Mesendoderm (in vitro differentiated cells): ENCODE results near the gene ABCA7.

Experiments
- DNase-seq: peaks from one replicate; pipeline ENCODE4 v3.0.0; 2013
- H2AK5ac ChIP-seq: 2 replicates; pipeline ENCODE4 v1.6.1; 2013; ENCODE audit warnings: low read length, inconsistent platforms
- H2BK120ac ChIP-seq: 2 replicates; pipeline ENCODE4 v1.6.1; 2013; ENCODE audit warnings: low read depth, mild to moderate bottlenecking, low read length, moderate library complexity, mixed read lengths
- H2BK15ac ChIP-seq: replicated peaks from 2 replicates; pipeline ENCODE4 v1.6.1; 2013; ENCODE audit warnings: low read depth, mild to moderate bottlenecking, moderate library complexity
- H2BK5ac ChIP-seq: 2 replicates; pipeline ENCODE4 v1.6.1; 2013; ENCODE audit warnings: low read length, inconsistent platforms
- H3K18ac ChIP-seq: 2 replicates; pipeline ENCODE4 v1.6.1; 2013; ENCODE audit warnings: mild to moderate bottlenecking, low read length, mixed read lengths
- H3K23ac ChIP-seq: one replicate; pipeline ENCODE4 v1.6.1; 2013; ENCODE audit warnings: low read length
- H3K27ac ChIP-seq: 2 replicates; pipeline ENCODE4 v1.5.1; 2013; ENCODE audit warnings: low read depth, mild to moderate bottlenecking, inconsistent platforms, low read length, moderate library complexity
- H3K27me3 ChIP-seq: 2 replicates; pipeline ENCODE4 v1.6.1; 2013; ENCODE audit warnings: low read length, control low read depth, mild to moderate bottlenecking, inconsistent platforms; ENCODE audit not compliant: insufficient read depth, poor library complexity
- H3K36me3 ChIP-seq: 2 replicates; pipeline ENCODE4 v1.6.1; 2013; ENCODE audit warnings: low read length, inconsistent platforms; ENCODE audit not compliant: control insufficient read depth, insufficient read depth
- H3K4ac ChIP-seq: one replicate; pipeline ENCODE4 v1.6.1; 2013; ENCODE audit warnings: low read depth, mild to moderate bottlenecking, low read length, moderate library complexity
- H3K4me1 ChIP-seq: 2 replicates; pipeline ENCODE4 v1.6.1; 2013; ENCODE audit warnings: low read depth, low read length, inconsistent platforms; ENCODE audit not compliant: control insufficient read depth
- H3K4me2 ChIP-seq: 2 replicates; pipeline ENCODE4 v1.6.1; 2013; ENCODE audit warnings: low read length
- H3K4me3 ChIP-seq: 2 replicates; pipeline ENCODE4 v1.5.1; 2013; ENCODE audit warnings: mild to moderate bottlenecking, low read length
- H3K56ac ChIP-seq: one replicate; pipeline ENCODE4 v1.6.1; 2013; ENCODE audit warnings: low read length
- H3K79me1 ChIP-seq: 2 replicates; pipeline ENCODE4 v1.6.1; 2013; ENCODE audit warnings: low read length, inconsistent platforms
- H3K79me2 ChIP-seq: 2 replicates; pipeline ENCODE4 v1.6.1; 2013; ENCODE audit warnings: mild to moderate bottlenecking, low read length; ENCODE audit not compliant: control insufficient read depth, insufficient read depth
- H3K9ac ChIP-seq: 2 replicates; pipeline ENCODE4 v1.6.1; 2013; ENCODE audit warnings: low read length, inconsistent platforms
- H4K5ac ChIP-seq: one replicate; pipeline ENCODE4 v1.6.1; 2013; ENCODE audit warnings: low read length
- H4K8ac ChIP-seq: one replicate; pipeline ENCODE4 v1.6.1; 2013; ENCODE audit warnings: low read depth, mild to moderate bottlenecking, control low read depth, low read length, moderate library complexity
- WGBS: extraction: QIAGEN DNeasy Blood & Tissue Kit; methylation state at CpG from one replicate; pipeline ENCODE4 v1.1.7; 2013; ENCODE audit warnings: low lambda C conversion rate, missing lambda C conversion rate; ENCODE audit not compliant: insufficient coverage; ENCODE audit errors: extremely low coverage; 5-methylcytosine and 5-hydroxymethylcytosine counted together

ABCA7 gene

DNA sequence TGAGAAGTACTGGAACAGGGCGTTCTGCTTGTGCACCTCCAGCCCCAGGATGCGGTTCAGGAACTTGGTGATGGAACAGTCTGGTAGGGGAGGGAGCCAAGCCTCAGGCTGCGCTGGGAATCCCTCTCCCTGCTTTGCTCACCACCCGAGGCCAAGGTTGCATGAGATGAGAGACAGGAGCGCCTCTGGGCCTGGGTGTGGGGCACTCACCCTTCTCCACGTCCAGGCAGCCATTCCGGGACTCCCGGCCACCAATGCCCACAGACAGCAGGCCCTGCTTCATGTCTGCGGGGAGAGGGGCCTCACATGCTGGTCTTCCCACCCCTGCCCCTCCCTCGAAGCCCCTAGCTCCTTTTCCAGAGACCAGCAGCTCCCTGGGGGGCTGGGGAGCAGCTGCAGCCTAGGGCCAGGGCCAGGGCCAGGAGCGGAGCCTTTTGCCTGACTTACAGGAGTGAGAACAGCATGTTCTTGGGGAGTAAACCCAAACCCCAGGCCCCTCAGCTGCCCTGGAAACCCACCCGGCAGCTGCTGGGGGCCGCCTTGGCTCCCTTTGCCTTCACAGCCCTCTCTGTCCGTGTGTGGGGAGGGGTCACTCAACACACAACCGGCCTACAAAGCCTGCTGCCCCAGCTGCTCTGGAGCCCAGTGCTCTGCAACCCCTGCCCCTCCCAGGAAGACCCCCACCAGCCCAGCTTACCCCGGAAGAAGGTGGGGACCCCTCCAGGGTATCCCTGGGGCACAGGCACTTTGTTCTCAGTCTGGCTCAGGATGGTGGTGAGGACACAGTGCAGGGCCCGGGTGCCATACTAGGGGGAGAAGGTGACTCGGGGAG, 71.1 kb downstream of the ABCA7 start:
- H2AK5ac ChIP-seq: no peak overlapping the region

DNA sequence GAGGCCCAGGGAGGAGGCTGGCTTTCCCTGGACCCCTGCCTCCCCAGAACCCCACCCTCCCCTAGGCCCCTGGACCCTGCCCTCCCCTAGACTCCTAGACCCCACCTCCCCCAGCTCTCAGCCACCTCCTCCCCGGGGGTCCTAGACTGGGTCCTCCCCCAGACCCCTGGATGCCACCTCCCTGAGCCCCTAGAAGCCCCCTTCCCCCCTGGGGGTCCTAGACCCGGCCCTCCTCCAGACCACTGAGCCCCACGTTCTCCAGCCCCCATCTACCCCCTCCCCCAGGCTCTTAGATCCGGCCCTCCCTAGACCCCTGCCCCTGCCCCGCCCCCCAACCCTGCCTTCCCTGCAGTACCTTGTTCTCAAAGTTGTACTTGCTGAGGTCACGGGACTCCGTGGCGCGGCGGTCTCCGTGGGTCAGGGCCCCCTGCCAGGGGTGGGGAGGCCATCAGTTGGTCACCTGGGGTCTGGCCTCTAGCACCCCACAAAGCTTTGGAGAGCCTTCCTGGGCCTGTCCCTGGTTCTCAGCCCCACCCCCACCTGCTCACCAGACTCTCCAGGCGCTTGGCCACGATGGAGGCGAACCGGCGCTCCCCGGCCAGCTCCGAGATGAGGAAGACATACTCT, 71.8 kb downstream of the ABCA7 start:
- DNase-seq: no peak

More for the DNA sequence above, 71.1 kb downstream of the ABCA7 start:
- Histone ChIP-seq H4K8ac (no peak overlapping the region), H2BK15ac (no peak overlapping the region), H3K79me1 (no peaks in the 10 kb centered on the region), H3K4me1 (no peaks in the 10 kb centered on the region), H3K9ac (no peak overlapping the region), H3K27ac (no peak overlapping the region), H3K4me2 (no peak overlapping the region), H2BK5ac (no peak overlapping the region), H4K5ac (no peak overlapping the region), H3K4ac (no peak overlapping the region), H3K18ac (no peak overlapping the region), H3K79me2 (no peaks in the 10 kb centered on the region), H3K56ac (no peak overlapping the region), H3K23ac (no peak overlapping the region), H3K27me3 (no peaks in the 10 kb centered on the region), H3K4me3 (no peak overlapping the region), H3K36me3 (peaks cover 4% of the 10 kb centered on the region), H2BK120ac (no peak overlapping the region)
- WGBS: no CpG with 5 or more reads among the region's 18 CpGs
- no peak for DNase-seq

DNA sequence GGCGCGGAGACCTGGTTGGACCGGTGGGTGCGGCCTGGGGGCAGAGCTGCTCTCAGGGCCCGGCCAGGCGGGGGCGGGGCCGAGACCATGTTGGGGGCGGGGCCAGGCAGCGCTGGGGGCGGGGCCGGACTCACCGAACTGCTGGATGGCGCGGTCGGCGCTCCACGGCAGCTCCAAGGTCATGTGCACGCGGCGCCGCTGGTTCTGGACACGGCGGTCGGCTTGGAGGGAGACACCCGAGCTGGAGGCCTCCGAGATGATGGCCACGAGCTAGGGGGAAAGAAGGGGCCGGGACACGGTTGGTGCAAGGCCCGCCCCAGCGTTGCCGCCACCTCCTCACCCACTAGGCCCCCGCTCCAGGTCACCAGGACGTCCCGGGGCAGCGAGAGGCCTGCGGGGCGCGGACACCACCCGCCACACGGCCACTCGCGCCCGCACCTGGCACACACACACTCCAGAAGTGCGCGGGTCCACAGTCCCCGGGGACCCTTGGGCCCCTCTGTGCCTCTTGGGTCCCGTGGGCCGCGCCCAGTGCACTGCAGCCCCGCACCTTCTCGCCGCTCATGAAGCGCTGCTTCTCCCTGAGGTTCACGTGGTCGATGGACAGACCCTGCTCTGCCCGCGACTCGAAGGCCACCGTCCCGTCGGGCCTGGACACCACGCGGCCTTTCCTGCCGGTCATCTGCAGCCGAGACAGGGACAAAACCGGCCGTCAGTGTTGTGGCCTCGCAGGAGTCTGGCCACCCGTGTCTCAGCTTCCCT, 72.5 kb downstream of the ABCA7 start:
- H3K36me3 ChIP-seq: peaks cover 2% of the 10 kb centered on the region
- peak overlapping the region; percentile 22 for H3K56ac ChIP-seq
- peak; percentile 54 for DNase-seq

More for the DNA sequence above, 71.8 kb downstream of the ABCA7 start:
- no peaks in the 10 kb centered on the region for H3K79me1 ChIP-seq
- H3K4ac ChIP-seq: no peak overlapping the region
- no peak overlapping the region for H3K9ac ChIP-seq
- H3K27ac ChIP-seq: no peak overlapping the region
- no CpG with 5 or more reads among the region's 18 CpGs for WGBS
- H3K4me2 ChIP-seq: no peak overlapping the region
- no peak overlapping the region for H3K56ac ChIP-seq
- no peak overlapping the region for H3K4me3 ChIP-seq
- H2BK5ac ChIP-seq: no peak overlapping the region
- no peak overlapping the region for H2BK120ac ChIP-seq
- H3K36me3 ChIP-seq: peaks cover 4% of the 10 kb centered on the region
- no peak overlapping the region for H4K5ac ChIP-seq
- no peak overlapping the region for H3K23ac ChIP-seq
- no peak overlapping the region for H2AK5ac ChIP-seq
- no peaks in the 10 kb centered on the region for H3K79me2 ChIP-seq
- H2BK15ac ChIP-seq: no peak overlapping the region
- no peak overlapping the region for H4K8ac ChIP-seq
- no peak overlapping the region for H3K18ac ChIP-seq
- no peaks in the 10 kb centered on the region for H3K4me1 ChIP-seq
- H3K27me3 ChIP-seq: no peaks in the 10 kb centered on the region

DNA sequence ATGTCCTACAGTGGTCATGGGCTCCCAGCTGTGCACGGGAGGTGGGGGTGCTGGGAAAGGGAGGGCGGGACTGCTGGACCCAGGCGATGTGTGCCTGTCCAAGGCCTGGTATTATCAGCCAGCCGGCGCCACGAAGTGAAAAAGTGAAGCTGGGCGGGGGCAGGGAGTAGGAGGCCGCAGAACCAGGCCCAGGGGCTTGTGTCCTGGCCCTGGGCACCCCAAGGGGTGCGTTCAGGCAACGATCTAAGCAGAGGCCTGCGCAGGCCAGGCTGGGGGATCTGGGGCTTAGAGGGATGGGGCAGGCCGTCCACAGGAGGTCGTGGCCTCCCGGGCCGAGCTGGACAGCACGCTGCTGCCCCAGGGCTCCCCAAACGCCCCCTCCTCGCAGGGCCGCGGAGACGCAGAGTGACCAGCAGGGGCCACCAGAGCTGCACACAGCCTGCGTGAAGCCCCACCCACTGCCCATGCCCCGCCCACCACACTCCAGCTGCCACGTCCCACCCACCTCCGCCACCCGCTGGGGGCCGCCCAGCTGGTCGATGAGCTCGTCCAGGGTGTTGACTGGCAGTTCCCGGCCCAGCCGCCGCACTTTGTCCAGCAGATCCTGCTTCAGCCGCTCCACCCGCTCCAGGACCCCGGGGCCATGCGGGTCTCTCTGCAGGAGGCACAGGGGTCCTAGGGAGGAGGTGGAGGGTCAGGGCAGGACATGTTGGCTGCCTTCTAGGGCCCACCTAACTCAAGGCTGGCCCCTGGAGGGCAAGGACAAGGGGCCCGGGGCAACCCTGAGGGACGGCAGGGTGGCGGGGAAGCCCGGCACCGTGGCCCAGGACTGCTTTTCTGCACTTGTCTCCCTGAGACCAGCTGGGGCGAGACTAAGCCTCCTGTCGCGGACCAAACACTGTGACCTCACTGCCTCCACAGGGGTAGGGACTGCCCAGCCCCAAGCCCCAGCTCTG, 73.4 kb downstream of the ABCA7 start:
- no peak overlapping the region for H3K23ac ChIP-seq
- H3K4me2 ChIP-seq: no peak overlapping the region
- no peak overlapping the region for H4K5ac ChIP-seq
- H2AK5ac ChIP-seq: no peak overlapping the region
- no peaks in the 10 kb centered on the region for H3K4me1 ChIP-seq
- no peaks in the 10 kb centered on the region for H3K79me1 ChIP-seq
- H3K18ac ChIP-seq: no peak overlapping the region
- no peak overlapping the region for H3K56ac ChIP-seq
- H3K9ac ChIP-seq: peak overlapping the region; percentile 33
- no peak overlapping the region for H4K8ac ChIP-seq
- peaks cover 2% of the 10 kb centered on the region for H3K36me3 ChIP-seq
- no peak overlapping the region for H3K4ac ChIP-seq
- no peak overlapping the region for H3K4me3 ChIP-seq
- H2BK15ac ChIP-seq: no peak overlapping the region
- H3K79me2 ChIP-seq: no peaks in the 10 kb centered on the region
- H3K27ac ChIP-seq: no peak overlapping the region
- no peaks in the 10 kb centered on the region for H3K27me3 ChIP-seq
- H2BK5ac ChIP-seq: no peak overlapping the region
- DNase-seq: peak; percentile 86
- no peak overlapping the region for H2BK120ac ChIP-seq
- no CpG with 5 or more reads among the region's 44 CpGs for WGBS

More for the DNA sequence above, 72.5 kb downstream of the ABCA7 start:
- Histone ChIP-seq H2BK120ac (no peak overlapping the region), H3K18ac (no peak overlapping the region), H3K4me1 (no peaks in the 10 kb centered on the region), H3K27me3 (no peaks in the 10 kb centered on the region), H3K4me2 (no peak overlapping the region), H3K9ac (no peak overlapping the region), H3K23ac (no peak overlapping the region), H4K5ac (no peak overlapping the region), H2AK5ac (no peak overlapping the region), H2BK5ac (no peak overlapping the region), H2BK15ac (no peak overlapping the region), H3K79me2 (no peaks in the 10 kb centered on the region), H3K27ac (no peak overlapping the region), H3K4ac (no peak overlapping the region), H4K8ac (no peak overlapping the region), H3K4me3 (no peak overlapping the region), H3K79me1 (no peaks in the 10 kb centered on the region)
- no CpG with 5 or more reads among the region's 71 CpGs for WGBS

DNA sequence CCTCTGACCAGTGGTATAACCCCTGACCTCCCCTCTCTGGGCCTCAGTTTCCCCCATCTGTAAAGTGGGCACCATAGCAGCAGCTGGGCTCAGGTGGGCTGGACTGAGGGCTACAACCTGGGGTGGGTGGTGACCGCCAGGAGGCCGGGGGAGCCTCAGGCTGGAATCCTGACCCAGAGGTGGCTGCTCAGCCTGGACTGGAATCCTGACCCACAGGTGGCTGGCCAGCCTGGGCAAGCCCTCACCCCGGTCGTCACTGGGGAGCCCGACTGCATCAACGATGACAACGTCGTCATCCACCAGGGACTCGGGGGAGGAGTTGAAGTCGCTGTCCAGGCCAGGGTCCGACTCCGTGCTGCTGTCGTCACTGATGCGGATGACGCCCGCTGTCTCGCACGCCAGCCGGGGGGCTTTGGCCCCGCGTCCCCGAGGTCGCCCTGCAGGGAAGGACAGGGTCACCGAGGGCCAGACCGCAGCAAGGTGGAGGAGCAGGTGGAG, 74.1 kb downstream of the ABCA7 start:
- Histone ChIP-seq H3K18ac (no peak overlapping the region), H3K36me3 (peaks cover 3% of the 10 kb centered on the region), H3K23ac (no peak overlapping the region), H4K8ac (no peak overlapping the region), H3K9ac (no peak overlapping the region), H3K79me2 (no peaks in the 10 kb centered on the region), H3K27ac (no peak overlapping the region), H3K56ac (no peak overlapping the region), H2BK120ac (no peak overlapping the region), H3K4me1 (no peaks in the 10 kb centered on the region), H3K79me1 (no peaks in the 10 kb centered on the region), H3K27me3 (no peaks in the 10 kb centered on the region), H2BK15ac (no peak overlapping the region), H3K4me2 (no peak overlapping the region), H2AK5ac (no peak overlapping the region), H2BK5ac (no peak overlapping the region), H4K5ac (no peak overlapping the region), H3K4ac (no peak overlapping the region), H3K4me3 (no peak overlapping the region)
- no peak for DNase-seq
- WGBS: no CpG with 5 or more reads among the region's 25 CpGs
